Neural cell (in vitro differentiated cells): ENCODE data around the gene ADPRH. TPM values are rescaled to one million over a fixed set of nuclear protein-coding genes. Genes with fewer than 3 reads are reported as not detected.

Experiments
- H2AFZ ChIP-seq: fragments of 200-600, 300-800 bp; sonication (generic), shearing (Covaris generic); 2 replicates; pipeline ENCODE4 v1.6.0; 2014; ENCODE audit warnings: low read depth, mild to moderate bottlenecking, antibody characterized with exemption, low read length, moderate library complexity
- H3F3A ChIP-seq: fragments of 200-600 bp; shearing (Covaris generic); 2 replicates; pipeline ENCODE4 v1.6.1; 2016; ENCODE audit warnings: mild to moderate bottlenecking, moderate library complexity, mixed read lengths, antibody characterized with exemption, low read length; ENCODE audit not compliant: insufficient read depth, poor library complexity, severe bottlenecking
- H3K27ac ChIP-seq: fragments of 200-600, 300-800 bp; sonication (generic), shearing (Covaris generic); 2 replicates; pipeline ENCODE4 v1.5.1; 2014; ENCODE audit warnings: mild to moderate bottlenecking, low read length, moderate library complexity
- H3K27me3 ChIP-seq: fragments of 300-800, 200-600 bp; sonication (generic), shearing (Covaris generic); 2 replicates; pipeline ENCODE4 v1.6.0; 2014; ENCODE audit warnings: mild to moderate bottlenecking, low read depth, low read length, moderate library complexity; ENCODE audit not compliant: insufficient read depth
- H3K36me3 ChIP-seq: fragments of 300-800, 200-600 bp; sonication (generic), shearing (Covaris generic); 2 replicates; pipeline ENCODE4 v1.5.1; 2014; ENCODE audit warnings: mild to moderate bottlenecking, antibody characterized with exemption, low read length, moderate library complexity; ENCODE audit not compliant: insufficient read depth
- H3K4me2 ChIP-seq: fragments of 300-800, 200-600 bp; sonication (generic), shearing (Covaris generic); 2 replicates; pipeline ENCODE4 v1.6.0; 2014; ENCODE audit warnings: mild to moderate bottlenecking, low read length
- H3K4me3 ChIP-seq: fragments of 300-800, 200-600 bp; sonication (generic), shearing (Covaris generic); 2 replicates; pipeline ENCODE4 v1.5.1; 2014; ENCODE audit warnings: mild to moderate bottlenecking, low read length, moderate library complexity
- H3K79me2 ChIP-seq: fragments of 200-600 bp; shearing (Covaris generic); replicated peaks from 2 replicates; pipeline ENCODE4 v1.6.0; 2014; ENCODE audit warnings: mild to moderate bottlenecking, low read length, moderate library complexity; ENCODE audit not compliant: insufficient read depth
- H3K9ac ChIP-seq: fragments of 300-800, 200-600 bp; sonication (generic), shearing (Covaris generic); 2 replicates; pipeline ENCODE4 v1.6.1; 2016; ENCODE audit warnings: mild to moderate bottlenecking, low read length, mixed read lengths
- H3K9me2 ChIP-seq: fragments of 200-600 bp; shearing (Covaris generic); 2 replicates; pipeline ENCODE4 v1.6.1; 2016; ENCODE audit warnings: mild to moderate bottlenecking, low read length, mixed read lengths; ENCODE audit not compliant: insufficient read depth
- H3K9me3 ChIP-seq: fragments of 200-600, 300-800 bp; sonication (generic), shearing (Covaris generic); 2 replicates; pipeline ENCODE4 v1.6.1; 2016; ENCODE audit warnings: mild to moderate bottlenecking, mixed run types, low read length, moderate library complexity, mixed read lengths
- H4K20me1 ChIP-seq: fragments of 200-600 bp; shearing (Covaris generic); 2 replicates; pipeline ENCODE4 v1.6.1; 2016; ENCODE audit warnings: mild to moderate bottlenecking, mixed run types; ENCODE audit not compliant: insufficient read depth
- CTCF ChIP-seq: fragments of 450-650 bp; IDR thresholded peaks from 2 replicates; pipeline ENCODE4 v1.5.1; 2014; ENCODE audit warnings: antibody characterized with exemption, mild to moderate bottlenecking, moderate library complexity; ENCODE audit not compliant: poor library complexity, severe bottlenecking
- EP300 ChIP-seq: fragments of 450-650 bp; conservative IDR thresholded peaks from 2 replicates; pipeline ENCODE4 v1.6.1; 2014; ENCODE audit warnings: antibody characterized with exemption, mild to moderate bottlenecking, moderate library complexity; ENCODE audit not compliant: poor library complexity, severe bottlenecking
- EZH2 ChIP-seq: fragments of 200-600, 300-800 bp; shearing (Covaris generic), sonication (generic); IDR thresholded peaks from 2 replicates; pipeline ENCODE4 v1.6.1; 2014; ENCODE audit warnings: antibody characterized with exemption, low read length, borderline replicate concordance, mild to moderate bottlenecking; ENCODE audit not compliant: insufficient read depth, poor library complexity, severe bottlenecking
- MXI1 ChIP-seq: fragments of 450-650 bp; conservative IDR thresholded peaks from 2 replicates; pipeline ENCODE4 v1.6.1; 2014; ENCODE audit warnings: antibody characterized with exemption, mild to moderate bottlenecking; ENCODE audit not compliant: poor library complexity, severe bottlenecking
- POLR2AphosphoS5 ChIP-seq: IDR thresholded peaks from 2 replicates; pipeline ENCODE4 v1.6.1; 2012
- RAD21 ChIP-seq: fragments of 450-650 bp; conservative IDR thresholded peaks from 2 replicates; pipeline ENCODE4 v1.6.1; 2014; ENCODE audit warnings: antibody characterized with exemption, mild to moderate bottlenecking, moderate library complexity
- REST ChIP-seq: IDR thresholded peaks from 2 replicates; pipeline ENCODE4 v1.6.1; 2012; ENCODE audit warnings: borderline replicate concordance
- SMC3 ChIP-seq: fragments of 450-650 bp; conservative IDR thresholded peaks from 2 replicates; pipeline ENCODE4 v1.6.1; 2014; ENCODE audit warnings: antibody characterized with exemption, mild to moderate bottlenecking, moderate library complexity; ENCODE audit not compliant: poor library complexity
- TAF1 ChIP-seq: IDR thresholded peaks from 2 replicates; pipeline ENCODE4 v1.6.1; 2012; ENCODE audit warnings: low read depth
- polyA plus RNA-seq: library from polyadenylated mRNA; depleted of rRNA; stranded (reverse); fragments of >200 nt; gene quantifications from 2 replicates; pipeline ENCODE4 v1.2.3, GENCODE V29; 2014

The ADPRH gene
- polyA plus RNA-seq, 1 donor from 2014 or later, result 0.07 TPM

- Histone ChIP-seq H3K9me3 (no peaks in the 10 kb centered on the region), H3K9me2 (no peaks in the 10 kb centered on the region), H4K20me1 (no peaks in the 10 kb centered on the region), H3K36me3 (no peaks in the 10 kb centered on the region), H3K9ac (no peak overlapping the region), H3K4me2 (no peak overlapping the region), H3K27ac (no peak overlapping the region), H2AFZ (no peak overlapping the region), H3K4me3 (no peak overlapping the region), H3K79me2 (no peaks in the 10 kb centered on the region), H3F3A (no peaks in the 10 kb centered on the region), H3K27me3 (no peaks in the 10 kb centered on the region)
- TF ChIP-seq REST, result no peak
- TF ChIP-seq RAD21, result no peak
- TF ChIP-seq SMC3, result no peak
- no peak for TF ChIP-seq CTCF
- no peak for TF ChIP-seq EZH2
- TF ChIP-seq TAF1, result no peak
- TF ChIP-seq MXI1, result no peak
- no peak for TF ChIP-seq POLR2AphosphoS5
- no peak for TF ChIP-seq EP300
Observed at GRCh38 chr3:119631516-119631915, 52.2 kb downstream of the ADPRH start.

- H3K4me3 ChIP-seq, result no peak overlapping the region
- H2AFZ ChIP-seq, result no peak overlapping the region
- H3K36me3 ChIP-seq, result no peaks in the 10 kb centered on the region
- no peak overlapping the region for H3K9ac ChIP-seq
- H3K27me3 ChIP-seq, result no peaks in the 10 kb centered on the region
- H3K9me3 ChIP-seq, result no peaks in the 10 kb centered on the region
- no peak overlapping the region for H3K4me2 ChIP-seq
- TF ChIP-seq EZH2 (no peak), SMC3 (no peak), POLR2AphosphoS5 (no peak), CTCF (no peak), TAF1 (no peak), MXI1 (no peak), RAD21 (no peak), REST (no peak), EP300 (no peak)
- H3K9me2 ChIP-seq, result no peaks in the 10 kb centered on the region
- H3K79me2 ChIP-seq, result no peaks in the 10 kb centered on the region
- no peaks in the 10 kb centered on the region for H3F3A ChIP-seq
- H4K20me1 ChIP-seq, result no peaks in the 10 kb centered on the region
- no peak overlapping the region for H3K27ac ChIP-seq
Observed at GRCh38 chr3:119632216-119632615, 52.9 kb downstream of the ADPRH start.
